GM18861 (cell line): ENCODE data around the gene ETV6.

Source experiments
- ATAC-seq: cut with Tn5 transposase; IDR thresholded peaks from one replicate; pipeline ENCODE4 v1.9.1; 2021; ENCODE audit not compliant: unreplicated experiment

ETV6 gene

DNA sequence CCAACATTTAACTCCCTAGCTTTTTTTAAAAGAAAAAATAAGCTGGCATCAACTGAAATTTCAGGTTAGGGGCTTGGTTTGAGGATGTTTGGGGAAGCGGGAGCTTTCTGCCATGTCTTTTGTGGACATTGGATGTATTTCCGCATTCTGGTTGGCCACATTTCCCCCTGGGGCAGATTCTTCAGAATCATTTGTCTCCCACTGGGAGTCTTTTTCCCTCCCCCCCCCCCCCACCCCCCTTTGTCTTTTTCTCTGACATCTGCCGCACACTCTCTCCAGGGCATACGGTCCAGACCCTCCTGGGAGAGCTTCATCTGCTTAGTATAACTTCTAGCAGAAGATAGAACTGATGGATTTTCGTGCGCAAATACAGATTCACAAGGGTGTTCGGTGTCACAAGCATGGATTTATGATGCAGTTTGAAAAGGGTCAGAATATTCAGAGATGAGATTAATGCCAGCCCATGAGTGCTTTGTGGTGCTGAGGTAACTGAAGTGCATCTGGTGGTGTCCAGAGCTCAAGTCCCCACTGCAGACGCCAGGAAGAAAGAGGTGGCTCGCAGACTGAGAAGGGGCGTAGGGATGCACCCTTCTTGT is 40.2 kb downstream of the ETV6 start:
- ATAC-seq: no peak

DNA sequence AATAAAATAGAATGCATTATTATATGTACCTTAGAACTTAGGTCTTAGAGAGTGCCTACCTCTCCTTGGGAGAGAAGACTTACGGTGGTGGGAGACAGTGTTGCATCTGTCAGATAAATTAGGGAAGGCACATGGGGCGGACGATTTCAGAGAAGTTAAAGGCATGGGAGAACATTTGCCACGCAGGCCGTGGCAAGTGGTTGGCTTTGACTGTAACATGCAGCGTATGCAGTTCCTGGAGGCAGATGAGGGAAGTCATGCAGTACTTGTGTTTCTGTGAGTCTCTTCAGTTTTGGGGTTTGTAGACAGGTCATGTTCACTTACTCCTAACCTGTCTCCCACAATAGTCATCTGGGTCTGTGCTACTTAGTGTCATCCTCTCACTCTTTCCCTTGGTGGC is 43.6 kb downstream of the ETV6 start:
- no peak for ATAC-seq

- ATAC-seq: no peak
These were observed 44.1 kb downstream of the ETV6 start for GRCh38 chr12:11693601-11694000.

DNA sequence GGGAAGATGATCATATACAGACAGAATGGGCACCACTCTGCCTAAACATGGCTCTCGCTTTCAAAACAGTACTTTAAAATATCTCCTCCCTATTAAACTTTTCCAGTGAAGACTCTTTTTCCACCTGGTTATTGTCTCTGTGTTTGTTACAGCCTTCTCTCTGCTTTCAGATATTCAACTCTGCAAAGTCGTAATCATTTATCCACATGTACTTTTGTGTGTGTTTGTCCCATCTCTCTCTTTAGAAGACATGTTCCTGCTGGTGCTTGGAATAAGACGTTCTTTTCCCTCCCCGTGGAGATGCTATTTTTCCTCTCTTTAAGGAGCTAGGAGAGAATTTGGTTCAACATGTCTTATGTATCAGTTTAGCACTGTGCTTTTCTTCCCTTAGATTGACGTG is 45.1 kb downstream of the ETV6 start:
- ATAC-seq: no peak

DNA sequence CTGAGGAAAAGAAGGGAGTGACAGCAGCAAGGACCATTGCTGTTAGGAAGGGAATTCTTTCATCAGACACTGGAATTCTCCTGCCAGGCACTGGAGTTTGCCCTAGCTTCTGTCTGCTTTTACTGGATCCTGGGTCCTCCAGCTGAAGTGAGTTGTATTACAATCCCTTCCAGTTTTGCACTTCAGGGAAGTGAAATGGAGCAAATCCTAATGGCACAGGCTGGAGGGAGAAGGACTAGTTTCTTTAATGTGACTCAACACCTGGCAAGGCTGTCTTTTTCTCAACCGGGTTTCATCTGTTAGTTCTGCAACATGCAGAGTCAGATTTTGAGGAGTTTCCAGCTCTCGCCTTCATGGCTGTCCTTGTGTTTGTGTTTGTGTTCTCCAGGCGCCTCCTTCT is 45.8 kb downstream of the ETV6 start:
- no peak for ATAC-seq

DNA sequence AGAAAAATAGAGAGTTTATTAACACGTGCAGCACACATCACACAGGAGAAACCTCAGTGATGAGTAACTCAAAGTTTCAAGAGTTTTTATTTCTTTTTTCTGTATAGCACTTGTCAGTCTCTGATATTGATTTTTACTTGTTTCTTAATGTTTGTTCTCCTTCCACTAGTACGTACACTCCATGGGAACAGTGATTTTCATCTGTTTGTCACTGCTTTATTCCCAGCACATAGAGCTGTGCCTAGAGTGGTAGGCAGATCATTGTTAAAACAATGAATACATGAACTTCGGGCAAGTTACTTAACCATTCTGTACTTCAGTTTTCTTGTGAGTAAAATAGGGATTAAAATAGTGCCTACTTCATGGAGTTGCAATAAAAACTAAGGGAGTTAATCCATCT is 46.6 kb downstream of the ETV6 start:
- ATAC-seq: no peak

- ATAC-seq: no peak
These were observed 47.7 kb downstream of the ETV6 start for GRCh38 chr12:11697131-11697530.

DNA sequence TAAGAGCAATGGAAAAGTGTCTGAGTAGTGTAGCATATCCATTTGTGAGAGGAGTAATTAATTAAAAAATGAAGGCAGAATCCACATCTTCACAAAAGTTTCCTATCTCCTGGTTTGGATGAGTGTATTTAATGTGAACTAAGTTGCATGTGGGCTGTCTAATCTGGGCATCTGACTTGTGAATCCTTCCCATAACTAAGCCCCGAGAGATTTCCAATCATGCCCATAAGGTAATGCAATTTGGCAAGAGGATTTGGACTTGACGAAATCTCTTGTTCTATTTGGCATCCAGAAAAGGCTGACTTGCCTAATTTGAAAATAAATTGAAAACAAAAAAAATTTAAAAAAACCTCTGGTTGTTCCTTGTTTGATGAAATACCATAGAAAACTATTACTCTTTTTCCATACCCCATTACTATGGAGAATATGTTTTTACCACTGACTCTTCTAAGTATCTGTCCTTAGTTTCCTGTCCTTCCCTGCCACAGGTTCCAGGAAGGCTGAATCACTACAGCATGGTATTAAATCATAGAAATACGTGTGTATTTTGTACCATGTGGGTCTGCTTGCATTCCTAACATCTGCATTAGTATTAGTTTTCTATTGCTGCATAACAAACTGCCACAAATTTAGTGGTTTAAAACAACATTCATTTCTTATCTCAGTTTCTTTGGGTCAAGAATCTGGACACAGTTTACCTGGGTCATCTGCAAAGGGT is 48.4 kb downstream of the ETV6 start:
- no peak for ATAC-seq

DNA sequence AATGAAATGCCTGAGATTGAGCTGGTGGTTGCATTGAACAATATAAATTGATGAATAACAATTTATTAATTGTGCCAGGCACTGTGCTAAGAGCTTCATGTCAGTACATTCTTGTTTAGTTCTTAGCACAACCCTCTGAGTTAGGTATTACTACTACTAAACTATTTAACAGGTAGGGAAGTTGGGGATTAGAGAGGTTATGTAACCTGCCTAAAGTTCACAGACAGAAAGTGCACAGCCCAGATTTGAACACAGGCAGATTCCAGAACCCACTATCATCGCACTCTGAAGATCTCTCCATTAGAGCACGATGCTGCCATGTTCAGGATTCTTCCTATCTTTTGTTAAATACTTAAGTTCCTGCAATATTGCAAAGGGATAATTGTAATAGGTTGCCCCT is 49.3 kb downstream of the ETV6 start:
- ATAC-seq: no peak

GRCh38 chr12:11701433-11701832 is 52.0 kb downstream of the ETV6 start:
- ATAC-seq: no peak

- no peak for ATAC-seq
These were observed 53.5 kb downstream of the ETV6 start for GRCh38 chr12:11702959-11703358.

- ATAC-seq: no peak
These were observed 53.9 kb downstream of the ETV6 start for GRCh38 chr12:11703378-11703777.

GRCh38 chr12:11704089-11704488 is 54.6 kb downstream of the ETV6 start:
- ATAC-seq: no peak

DNA sequence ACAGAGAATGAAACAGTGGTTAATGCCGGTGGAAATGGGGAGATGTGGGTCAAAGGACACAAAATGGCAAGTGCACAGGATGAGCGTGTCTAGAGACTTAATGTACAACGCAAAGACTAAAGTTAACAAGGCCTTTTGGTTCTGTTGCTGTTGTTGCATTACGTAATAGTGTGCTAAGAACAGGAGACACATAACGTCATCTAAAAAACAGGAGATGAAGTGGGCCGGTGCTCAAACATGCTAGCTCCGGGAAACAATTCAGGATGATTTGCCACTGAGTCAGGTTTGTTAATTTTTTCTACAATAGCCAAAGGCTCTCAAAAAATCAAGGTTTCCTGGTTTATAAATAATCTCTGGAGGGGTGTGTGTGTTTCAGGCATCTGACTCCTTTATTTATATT is 55.5 kb downstream of the ETV6 start:
- no peak for ATAC-seq

- ATAC-seq: no peak
These were observed 57.3 kb downstream of the ETV6 start for GRCh38 chr12:11706509-11707379.

- ATAC-seq: no peak
These were observed 58.1 kb downstream of the ETV6 start for GRCh38 chr12:11707535-11707934.

GRCh38 chr12:11709513-11709912 is 60.0 kb downstream of the ETV6 start:
- ATAC-seq: no peak

GRCh38 chr12:11710431-11710830 is 61.0 kb downstream of the ETV6 start:
- no peak for ATAC-seq

DNA sequence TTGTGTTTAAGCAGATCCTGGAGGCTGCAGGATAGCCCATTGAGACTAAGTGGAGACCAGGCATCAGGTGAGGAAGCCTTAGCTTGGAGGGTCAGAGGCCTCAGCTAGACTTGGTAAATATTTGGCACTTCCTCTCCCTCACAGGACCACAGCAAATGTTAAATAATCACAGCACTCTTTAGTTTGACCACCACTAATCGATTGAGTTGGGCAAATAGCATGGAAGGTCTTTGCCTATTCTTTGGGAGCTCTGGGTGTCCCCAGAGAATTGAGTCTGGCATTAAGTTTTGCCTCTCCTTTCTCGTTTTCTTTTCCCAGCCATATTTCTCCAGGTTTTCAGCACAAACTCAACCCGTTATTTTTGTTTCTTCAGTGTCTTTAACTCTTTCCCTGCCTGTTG is 61.4 kb downstream of the ETV6 start:
- ATAC-seq: no peak

GRCh38 chr12:11711651-11712327 is 62.3 kb downstream of the ETV6 start:
- ATAC-seq: no peak

- no peak for ATAC-seq
These were observed 63.0 kb downstream of the ETV6 start for GRCh38 chr12:11712491-11712890.
